ENCODE measurements around the gene CLCF1.
"Not testable (repeated sequence)": the region's sequence is repeated elsewhere in the genome, so short reads cannot be mapped to it uniquely, and the experiment has no call there.

CLCF1 gene

DNA sequence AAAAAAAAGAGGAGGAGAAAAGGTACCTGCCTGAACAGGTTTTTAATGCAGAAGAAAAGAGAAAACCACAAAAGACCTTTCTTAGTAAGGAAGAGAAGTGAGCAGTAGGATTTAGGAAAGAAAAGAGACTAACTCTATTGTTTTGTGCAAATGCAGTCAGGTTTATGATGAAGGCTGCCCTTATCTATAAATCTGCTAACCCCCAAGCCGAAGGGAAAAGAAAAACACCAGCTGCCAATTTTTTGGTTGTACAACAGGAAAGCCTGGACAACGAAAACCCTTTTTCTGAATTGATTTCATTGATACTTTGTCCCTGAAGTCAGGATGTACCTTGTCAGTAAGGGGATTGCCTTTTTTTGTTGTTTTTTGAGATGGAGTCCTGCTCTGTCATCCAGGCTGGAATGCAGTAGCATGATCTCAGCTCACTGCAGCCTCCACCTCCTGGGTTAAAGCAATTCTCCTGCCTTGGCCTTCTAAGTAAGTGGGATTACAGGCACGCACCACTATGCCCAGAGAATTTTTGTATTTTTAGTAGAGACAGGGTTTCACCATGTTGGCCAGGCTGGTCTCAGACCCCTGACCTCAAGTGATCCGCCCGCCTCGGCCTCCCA lies 41.2 kb downstream of the CLCF1 start:
- DNase-seq = no peak
- Histone ChIP-seq H3K27me3 (no peaks in the 10 kb centered on the region), H3K36me3 (no peaks in the 10 kb centered on the region), H3K4me3 (ENCODE audit: low read depth, low read length) (no peak overlapping the region), H3K9me3 (no peaks in the 10 kb centered on the region; the same call in 1 of the 2 replicates), H3K4me1 (peaks cover 3% of the 10 kb centered on the region; the same call in 1 of the 2 replicates)
- TF ChIP-seq, protein P1, sequence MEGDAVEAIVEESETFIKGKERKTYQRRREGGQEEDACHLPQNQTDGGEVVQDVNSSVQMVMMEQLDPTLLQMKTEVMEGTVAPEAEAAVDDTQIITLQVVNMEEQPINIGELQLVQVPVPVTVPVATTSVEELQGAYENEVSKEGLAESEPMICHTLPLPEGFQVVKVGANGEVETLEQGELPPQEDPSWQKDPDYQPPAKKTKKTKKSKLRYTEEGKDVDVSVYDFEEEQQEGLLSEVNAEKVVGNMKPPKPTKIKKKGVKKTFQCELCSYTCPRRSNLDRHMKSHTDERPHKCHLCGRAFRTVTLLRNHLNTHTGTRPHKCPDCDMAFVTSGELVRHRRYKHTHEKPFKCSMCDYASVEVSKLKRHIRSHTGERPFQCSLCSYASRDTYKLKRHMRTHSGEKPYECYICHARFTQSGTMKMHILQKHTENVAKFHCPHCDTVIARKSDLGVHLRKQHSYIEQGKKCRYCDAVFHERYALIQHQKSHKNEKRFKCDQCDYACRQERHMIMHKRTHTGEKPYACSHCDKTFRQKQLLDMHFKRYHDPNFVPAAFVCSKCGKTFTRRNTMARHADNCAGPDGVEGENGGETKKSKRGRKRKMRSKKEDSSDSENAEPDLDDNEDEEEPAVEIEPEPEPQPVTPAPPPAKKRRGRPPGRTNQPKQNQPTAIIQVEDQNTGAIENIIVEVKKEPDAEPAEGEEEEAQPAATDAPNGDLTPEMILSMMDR (IDR thresholded peaks at IDR 0.05; ENCODE audit: low read depth, low read length) = no peak

DNA sequence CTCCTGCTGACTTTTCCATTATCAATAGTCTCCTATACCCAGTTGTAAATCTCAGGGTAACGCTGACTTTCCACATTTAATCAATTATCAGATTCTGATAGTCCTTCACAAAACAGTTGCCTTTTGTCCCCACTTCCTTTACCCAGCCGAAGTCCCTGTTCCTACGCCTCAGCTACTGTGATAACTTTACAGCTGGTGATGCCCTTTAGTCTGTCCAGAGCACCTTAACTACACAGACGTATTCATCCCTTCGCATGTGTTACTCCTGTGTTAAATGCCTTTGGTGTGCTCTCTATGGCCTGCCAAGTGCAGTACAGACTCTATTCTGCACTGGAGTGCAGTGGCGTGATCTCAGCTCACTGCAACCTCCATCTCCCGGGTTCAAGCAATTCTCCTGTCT lies 49.9 kb downstream of the CLCF1 start:
- TF ChIP-seq, protein P1 (IDR thresholded peaks at IDR 0.05; ENCODE audit: low read depth, low read length) = no peak
- Histone ChIP-seq H3K36me3 (no peaks in the 10 kb centered on the region), H3K9me3 (no peaks in the 10 kb centered on the region), H3K27me3 (no peaks in the 10 kb centered on the region), H3K4me1 (no peaks in the 10 kb centered on the region), H3K4me3 (ENCODE audit: low read depth, low read length) (no peak overlapping the region)
- DNase-seq = no peak

DNA sequence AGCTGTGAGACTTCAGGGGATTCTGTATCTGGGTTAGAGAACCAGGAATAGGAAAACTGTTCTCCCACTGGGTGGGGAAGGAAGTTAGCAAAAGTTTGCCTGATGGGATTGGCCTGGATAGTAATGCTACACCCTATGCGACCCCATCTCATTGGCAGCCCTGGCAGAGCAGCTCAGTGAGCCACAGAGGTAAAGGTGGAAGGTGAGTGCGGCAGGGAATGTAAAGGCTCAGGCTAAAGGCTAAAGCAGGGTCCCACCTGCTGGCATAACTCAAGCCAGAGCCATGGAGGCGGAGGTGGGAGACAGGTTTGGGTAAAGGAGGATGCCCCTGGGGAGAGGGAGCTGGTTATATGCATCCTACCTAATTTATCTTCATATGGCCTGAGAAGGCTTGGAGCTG lies 51.3 kb downstream of the CLCF1 start:
- DNase-seq = no peak

DNA sequence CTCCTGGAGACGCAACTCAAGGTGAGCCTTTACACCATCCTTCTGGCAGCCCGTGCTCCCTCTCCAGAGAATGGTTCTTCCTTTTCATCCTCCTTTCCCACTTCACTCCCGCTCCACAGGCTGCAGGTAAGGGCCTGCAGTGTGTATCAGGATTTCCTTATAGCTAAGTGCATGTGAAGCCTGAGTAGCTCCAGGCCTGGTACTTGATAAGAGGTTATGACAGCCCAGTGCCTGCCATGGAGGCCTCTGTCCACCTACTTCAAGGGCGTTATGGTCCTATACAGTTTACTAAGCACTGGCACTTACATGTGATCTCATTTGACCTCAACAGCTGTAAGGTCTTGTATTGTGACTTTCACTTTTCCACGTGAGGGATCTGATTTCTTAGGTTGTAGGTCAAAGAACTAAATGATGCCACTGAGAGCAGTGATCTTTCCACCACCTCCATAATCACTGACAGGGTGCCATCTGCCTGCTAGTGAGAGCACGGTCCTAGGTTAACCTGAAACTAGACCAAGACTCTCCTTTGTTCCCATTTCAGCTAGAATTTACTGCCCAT lies 52.0 kb downstream of the CLCF1 start:
- Histone ChIP-seq H3K9me3 (no peaks in the 10 kb centered on the region), H3K36me3 (no peaks in the 10 kb centered on the region), H3K27me3 (no peaks in the 10 kb centered on the region), H3K4me1 (no peaks in the 10 kb centered on the region), H3K4me3 (ENCODE audit: low read depth, low read length) (no peak overlapping the region)
- no peak for DNase-seq
- TF ChIP-seq, protein P1 (IDR thresholded peaks at IDR 0.05; ENCODE audit: low read depth, low read length) = no peak

More for the DNA sequence above, 51.3 kb downstream of the CLCF1 start:
- Histone ChIP-seq H3K9me3 (no peaks in the 10 kb centered on the region), H3K4me1 (no peaks in the 10 kb centered on the region), H3K4me3 (ENCODE audit: low read depth, low read length) (no peak overlapping the region), H3K36me3 (no peaks in the 10 kb centered on the region), H3K27me3 (no peaks in the 10 kb centered on the region)
- TF ChIP-seq, protein P1 (IDR thresholded peaks at IDR 0.05; ENCODE audit: low read depth, low read length) = no peak

DNA sequence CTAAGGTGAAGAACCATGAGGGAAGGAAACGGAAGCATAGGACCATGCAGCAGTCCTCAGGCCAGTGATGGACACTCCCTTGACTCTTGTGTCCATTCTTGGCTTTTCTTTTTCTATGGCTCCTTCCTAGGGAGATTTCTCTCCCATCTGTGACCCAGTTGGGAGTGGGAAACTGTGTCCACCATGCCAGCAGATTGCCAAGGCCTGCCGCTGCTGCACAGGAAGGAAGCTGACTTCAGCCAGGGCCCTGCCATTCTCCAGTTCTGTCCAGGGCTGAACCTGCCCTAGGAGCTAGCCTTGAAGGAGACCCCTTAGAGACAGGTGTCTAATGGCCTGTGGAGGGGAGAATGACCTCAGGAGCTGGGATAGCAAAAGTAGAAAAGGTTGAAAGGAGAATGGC lies 52.7 kb downstream of the CLCF1 start:
- no peak overlapping the region for H3K4me3 ChIP-seq (ENCODE audit: low read depth, low read length)
- H3K9me3 ChIP-seq = no peaks in the 10 kb centered on the region
- no peaks in the 10 kb centered on the region for H3K36me3 ChIP-seq
- TF ChIP-seq, protein P1 (IDR thresholded peaks at IDR 0.05; ENCODE audit: low read depth, low read length) = no peak
- H3K27me3 ChIP-seq = no peaks in the 10 kb centered on the region
- no peaks in the 10 kb centered on the region for H3K4me1 ChIP-seq
- no peak for DNase-seq

DNA sequence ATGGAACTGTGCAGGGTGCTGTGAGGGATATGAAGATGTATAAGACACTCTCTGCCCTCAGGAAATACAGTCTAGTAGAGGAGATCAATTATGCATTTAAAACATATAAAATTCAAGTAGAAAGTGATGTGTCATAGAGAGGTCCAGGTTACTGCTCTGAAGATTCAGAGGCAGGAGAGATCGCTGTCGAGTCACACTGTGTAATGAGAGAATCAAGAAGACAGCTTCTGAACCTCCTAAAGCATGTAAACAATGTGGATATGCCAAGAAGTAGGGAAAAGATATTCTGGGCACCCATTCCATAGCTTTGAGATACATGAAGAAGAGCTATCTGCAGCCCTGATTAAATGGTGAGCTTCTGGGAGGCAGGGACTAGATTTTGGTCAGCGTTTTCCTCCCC lies 53.4 kb downstream of the CLCF1 start:
- DNase-seq = no peak
- no peaks in the 10 kb centered on the region for H3K27me3 ChIP-seq
- no peaks in the 10 kb centered on the region for H3K9me3 ChIP-seq
- H3K4me3 ChIP-seq (ENCODE audit: low read depth, low read length) = no peak overlapping the region
- H3K4me1 ChIP-seq = no peaks in the 10 kb centered on the region
- no peaks in the 10 kb centered on the region for H3K36me3 ChIP-seq
- TF ChIP-seq, protein P1 (IDR thresholded peaks at IDR 0.05; ENCODE audit: low read depth, low read length) = no peak

DNA sequence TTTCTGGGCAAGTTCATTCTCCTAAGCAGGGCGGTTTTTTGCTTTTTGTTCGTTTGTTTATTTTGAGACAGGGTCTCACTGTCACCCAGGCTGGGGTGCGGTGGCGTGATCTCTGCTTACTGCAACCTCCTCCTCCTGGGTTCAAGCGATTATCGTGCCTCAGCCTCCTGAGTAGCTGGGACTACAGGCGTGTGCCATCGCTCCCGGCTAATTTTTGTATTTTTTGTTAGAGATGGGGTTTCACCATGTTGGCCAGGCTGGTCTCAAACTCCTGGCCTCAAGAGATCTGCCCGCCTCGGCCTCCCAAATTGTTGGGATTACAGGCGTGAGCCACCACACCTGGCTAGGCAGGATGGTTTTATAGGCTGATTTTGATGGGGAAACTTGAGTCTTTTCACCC lies 54.5 kb downstream of the CLCF1 start:
- not testable (repeated sequence) for H3K9me3 ChIP-seq, DNase-seq, H3K36me3 ChIP-seq, H3K27me3 ChIP-seq, H3K4me1 ChIP-seq
- peak overlapping the region; percentile 85 for H3K4me3 ChIP-seq (ENCODE audit: low read depth, low read length)

Measured in BE2C (cell line).